OCI-LY1 (cell line): ENCODE data around the gene PCDHA1.

Source experiments
- EZH2 ChIP-seq: fragments of 200-600 bp; sonication (generic), shearing (Covaris generic); IDR thresholded peaks from 2 replicates; pipeline ENCODE4 v1.8.0; 2017; ENCODE audit warnings: borderline replicate concordance, mixed run types, mild to moderate bottlenecking, antibody characterized with exemption, low read length, moderate library complexity, mixed read lengths
- TF ChIP-seq, protein P1 (sequence below): fragments of 200-600 bp; sonication (generic), shearing (Covaris generic); IDR thresholded peaks from 2 replicates; pipeline ENCODE4 v1.5.1; 2017; ENCODE audit warnings: mild to moderate bottlenecking, antibody characterized with exemption, low read length, moderate library complexity, mixed read lengths

- TF ChIP-seq, protein P1, sequence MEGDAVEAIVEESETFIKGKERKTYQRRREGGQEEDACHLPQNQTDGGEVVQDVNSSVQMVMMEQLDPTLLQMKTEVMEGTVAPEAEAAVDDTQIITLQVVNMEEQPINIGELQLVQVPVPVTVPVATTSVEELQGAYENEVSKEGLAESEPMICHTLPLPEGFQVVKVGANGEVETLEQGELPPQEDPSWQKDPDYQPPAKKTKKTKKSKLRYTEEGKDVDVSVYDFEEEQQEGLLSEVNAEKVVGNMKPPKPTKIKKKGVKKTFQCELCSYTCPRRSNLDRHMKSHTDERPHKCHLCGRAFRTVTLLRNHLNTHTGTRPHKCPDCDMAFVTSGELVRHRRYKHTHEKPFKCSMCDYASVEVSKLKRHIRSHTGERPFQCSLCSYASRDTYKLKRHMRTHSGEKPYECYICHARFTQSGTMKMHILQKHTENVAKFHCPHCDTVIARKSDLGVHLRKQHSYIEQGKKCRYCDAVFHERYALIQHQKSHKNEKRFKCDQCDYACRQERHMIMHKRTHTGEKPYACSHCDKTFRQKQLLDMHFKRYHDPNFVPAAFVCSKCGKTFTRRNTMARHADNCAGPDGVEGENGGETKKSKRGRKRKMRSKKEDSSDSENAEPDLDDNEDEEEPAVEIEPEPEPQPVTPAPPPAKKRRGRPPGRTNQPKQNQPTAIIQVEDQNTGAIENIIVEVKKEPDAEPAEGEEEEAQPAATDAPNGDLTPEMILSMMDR: no peak
- TF ChIP-seq EZH2: no peak
Observed at GRCh38 chr5:140870221-140871201, 84.6 kb downstream of the PCDHA1 start.
